CD4-positive, alpha-beta T cell treated with Interleukin-12 subunit alpha and Interleukin-12 subunit beta, for 1 hour (primary cell): ENCODE results near the gene CLASP1.
"Not testable (repeated sequence)": the region's sequence is repeated elsewhere in the genome, so short reads cannot be mapped to it uniquely, and the experiment has no call there.

ENCODE experiments used
- DNase-seq: peaks from one replicate; pipeline ENCODE4 v3.0.0-alpha.2; 2020

Gene CLASP1

DNA sequence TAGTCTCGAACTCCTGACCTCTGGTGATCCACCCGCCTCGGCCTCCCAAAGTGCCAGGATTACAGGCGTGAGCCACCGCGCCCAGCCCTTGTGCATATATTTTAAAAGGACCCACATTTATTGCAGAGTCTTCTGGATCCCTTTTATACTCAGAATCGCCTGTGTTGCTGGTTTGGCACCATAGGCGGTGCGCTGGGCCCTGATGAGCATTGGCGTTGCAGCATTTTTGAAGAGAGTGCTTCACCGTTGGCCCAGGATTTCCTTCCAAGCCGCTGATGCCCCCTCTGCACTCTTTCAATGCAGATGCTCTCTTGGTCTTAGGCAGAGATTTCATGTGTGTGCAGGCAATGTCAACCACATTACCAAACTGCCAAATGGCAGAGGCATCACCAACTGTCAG, 350.8 kb downstream of the CLASP1 start:
- no peak for DNase-seq

DNA sequence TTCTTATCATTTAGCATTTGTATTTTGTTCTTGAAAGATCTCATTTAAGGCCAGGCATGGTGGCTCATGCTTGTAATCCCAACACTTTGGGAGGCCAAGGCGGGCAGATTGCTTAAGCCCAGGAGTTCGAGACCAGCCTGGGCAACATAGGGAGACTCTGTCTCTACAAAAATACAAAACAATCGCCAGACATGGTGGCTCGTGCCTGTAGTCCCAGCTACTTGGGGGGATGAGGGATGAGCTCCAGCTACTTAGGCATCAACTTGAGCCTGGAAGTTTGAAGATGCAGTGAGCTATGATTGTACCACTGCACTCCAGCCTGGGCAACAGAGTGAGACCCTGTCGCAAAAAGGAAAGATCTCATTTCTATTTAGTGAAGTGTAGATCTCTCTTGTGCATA, 351.4 kb downstream of the CLASP1 start:
- DNase-seq = not testable (repeated sequence)

DNA sequence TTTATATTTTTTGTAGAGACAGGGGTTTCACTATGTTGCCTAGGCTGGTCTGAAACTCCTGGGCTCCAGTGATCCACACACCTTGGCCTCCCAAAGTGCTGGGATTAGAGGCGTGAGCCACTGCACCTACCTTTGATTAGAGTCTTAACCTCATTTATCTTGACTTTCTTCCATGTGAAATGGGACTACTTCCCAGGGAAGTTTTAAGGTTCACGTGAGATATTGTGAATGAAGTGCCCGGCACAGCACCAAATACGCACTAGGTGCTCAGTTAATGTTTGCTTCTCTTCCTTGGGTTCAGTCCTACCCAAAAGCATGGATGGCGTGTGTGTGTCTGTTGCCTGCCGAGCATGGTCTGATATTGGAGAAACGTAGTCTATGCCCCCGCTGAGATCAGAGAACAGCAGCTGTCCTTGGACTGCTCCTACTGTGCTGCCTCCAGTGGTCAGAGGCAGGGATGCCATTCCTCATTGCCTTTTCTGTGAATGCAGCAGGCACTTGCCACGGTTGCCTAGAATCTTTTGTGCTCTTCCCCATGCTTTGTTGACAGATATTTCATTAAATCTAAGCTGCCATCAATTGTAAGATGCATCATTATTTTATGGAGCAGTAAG, 351.9 kb downstream of the CLASP1 start:
- DNase-seq = no peak

DNA sequence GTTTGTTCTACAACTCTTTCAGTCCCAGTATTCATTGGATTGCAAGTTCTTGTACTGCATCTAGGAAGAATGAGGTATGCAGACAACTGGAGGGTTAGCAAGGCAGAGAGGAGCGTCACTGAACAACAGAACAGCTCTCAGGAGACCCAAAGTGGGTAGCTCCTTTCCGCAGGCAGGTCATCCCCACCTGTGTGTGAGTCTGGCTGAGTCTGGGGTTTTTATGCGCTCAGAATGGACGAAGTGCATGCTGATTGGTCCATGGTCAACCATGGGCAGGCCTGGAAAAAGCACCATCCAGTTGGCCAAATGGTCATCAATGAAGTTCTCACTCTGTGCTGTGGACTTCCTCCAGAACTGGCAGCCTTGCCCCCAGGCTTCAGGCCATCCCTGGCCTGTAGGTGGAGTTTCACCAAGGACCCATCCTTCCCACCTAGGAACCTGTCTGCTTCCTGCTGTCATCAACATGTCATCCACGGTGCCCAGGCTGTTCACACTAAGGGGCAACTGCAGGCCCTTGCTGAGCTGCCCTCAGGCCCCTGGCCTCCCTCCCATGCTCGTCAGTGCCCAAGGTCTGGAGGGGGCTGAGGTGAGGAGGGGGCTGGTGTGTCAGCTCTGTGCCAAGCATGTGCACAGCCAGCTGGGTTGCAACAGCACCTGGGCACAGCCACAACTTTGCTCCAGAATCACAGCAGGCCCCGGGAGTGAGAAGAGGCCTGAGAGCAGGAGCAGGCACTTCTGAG, 353.2 kb downstream of the CLASP1 start:
- no peak for DNase-seq

DNA sequence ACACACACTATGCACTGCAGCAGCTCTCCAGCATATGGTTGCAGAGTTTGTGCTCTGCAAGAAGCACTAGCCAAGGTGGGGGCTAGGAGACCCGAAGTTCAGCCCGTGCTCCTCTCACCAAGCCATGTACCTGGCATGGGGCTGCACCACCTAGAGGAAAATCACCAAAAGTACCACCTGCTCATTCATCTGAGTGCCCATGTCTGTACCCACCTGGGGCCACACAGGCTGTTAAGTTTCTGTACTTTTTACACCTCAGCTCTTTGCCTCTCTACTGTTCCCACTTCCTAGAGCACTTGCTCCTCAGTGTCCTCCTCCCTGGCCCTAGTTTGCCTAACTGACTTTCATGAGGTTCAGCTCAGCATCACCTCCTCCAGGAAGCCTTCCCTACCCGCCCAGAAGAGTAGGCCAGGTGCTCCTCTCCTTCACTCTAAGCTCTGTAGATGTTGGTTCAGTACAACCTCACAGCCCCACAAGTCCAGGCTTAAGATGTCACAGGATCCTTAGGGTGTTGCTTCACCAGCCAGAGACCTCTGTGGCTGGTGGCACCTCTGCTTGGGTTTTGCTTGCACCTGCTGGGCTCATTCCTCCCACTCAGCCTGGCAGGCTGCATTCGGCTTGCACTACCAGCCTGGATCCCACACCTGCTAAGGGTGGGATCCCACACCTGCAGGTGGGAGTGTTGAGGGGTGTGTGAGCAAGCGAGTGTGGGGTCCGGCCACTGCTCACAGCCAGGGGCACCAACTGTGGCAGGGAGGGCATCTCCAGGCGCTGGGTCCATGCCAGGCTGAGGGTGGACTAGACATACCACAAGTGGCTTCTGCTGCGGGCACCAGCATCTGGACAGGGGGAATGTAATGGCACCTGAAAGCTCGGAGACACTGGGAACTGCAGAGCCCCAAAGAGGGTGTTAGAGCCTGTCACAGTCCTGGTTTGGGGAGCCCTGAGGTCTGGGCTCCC, 354.1 kb downstream of the CLASP1 start:
- DNase-seq = no peak

DNA sequence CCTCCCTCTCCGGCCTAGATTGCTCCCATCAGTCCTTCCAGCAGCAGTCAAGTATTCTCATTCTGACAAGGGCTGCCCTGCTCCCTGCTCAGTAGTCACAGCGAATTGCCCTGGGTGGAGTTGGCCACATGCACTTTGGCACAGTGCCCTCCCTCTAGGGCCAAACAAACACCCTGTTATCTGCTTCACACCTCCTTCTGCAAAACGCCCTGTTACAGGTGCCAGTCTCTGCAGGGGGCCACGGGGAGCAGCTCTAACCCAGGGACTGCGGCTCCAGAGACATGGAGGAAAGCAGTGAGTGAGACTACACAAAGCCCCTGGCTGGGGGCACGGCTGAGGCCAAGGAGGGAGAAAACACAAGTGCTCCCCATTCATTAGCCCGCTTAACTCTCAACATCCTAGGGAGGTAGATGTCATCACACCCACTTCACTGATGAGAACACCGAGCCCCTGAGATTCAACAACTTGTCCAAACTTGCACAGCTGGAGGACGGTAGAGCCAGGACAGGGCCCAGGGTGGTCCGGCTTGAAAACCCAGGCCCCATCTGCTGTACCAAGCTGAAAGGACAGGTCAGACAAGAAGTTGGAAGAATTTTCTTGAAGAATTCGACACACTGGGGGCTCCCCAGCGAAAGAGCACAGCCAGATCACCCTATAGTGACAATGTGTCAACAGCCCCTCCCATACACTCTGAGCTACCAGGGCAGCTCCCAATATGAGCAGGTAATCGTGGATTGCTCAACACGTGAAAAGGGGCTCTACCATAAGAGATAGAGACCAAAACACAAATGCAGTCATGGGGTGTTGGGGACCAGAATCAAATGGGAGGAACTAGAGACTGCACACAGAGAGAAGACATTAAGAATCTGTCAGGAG, 355.6 kb downstream of the CLASP1 start:
- no peak for DNase-seq

DNA sequence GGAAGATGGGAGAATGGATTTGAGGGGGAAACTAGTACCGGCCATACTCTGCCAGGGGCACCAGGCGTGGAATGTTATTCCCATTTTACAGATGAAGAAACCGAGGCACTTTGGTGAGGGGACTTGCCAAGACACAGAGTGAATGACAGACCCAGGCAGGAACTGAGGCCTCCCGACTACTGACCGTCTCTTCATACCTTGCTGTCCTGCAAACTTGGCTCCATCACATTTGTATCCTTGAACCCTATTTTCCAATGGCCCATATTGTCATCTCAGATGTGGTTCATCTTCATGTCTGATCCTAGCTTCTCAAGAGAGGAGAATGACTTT, 358.0 kb downstream of the CLASP1 start:
- no peak for DNase-seq

DNA sequence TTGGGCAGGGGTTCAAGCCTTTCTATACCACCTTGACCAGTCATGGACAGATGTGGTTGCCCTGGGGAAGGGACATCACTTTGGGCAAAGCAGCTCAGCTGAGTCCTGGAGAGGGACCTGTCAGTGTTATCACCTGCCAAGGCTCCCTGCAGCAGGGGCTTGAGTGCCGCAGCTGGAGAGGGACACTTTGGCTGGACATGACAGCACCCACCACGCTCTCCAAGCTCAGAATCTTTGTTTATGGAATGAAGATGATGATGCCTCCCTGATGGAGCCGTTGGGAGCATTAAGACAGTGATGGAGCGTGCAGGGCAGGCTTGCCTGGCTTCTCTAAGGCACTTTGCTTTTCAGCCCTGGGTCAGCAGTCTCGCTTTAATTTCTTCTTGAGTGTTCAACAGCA, 360.0 kb downstream of the CLASP1 start:
- no peak for DNase-seq

DNA sequence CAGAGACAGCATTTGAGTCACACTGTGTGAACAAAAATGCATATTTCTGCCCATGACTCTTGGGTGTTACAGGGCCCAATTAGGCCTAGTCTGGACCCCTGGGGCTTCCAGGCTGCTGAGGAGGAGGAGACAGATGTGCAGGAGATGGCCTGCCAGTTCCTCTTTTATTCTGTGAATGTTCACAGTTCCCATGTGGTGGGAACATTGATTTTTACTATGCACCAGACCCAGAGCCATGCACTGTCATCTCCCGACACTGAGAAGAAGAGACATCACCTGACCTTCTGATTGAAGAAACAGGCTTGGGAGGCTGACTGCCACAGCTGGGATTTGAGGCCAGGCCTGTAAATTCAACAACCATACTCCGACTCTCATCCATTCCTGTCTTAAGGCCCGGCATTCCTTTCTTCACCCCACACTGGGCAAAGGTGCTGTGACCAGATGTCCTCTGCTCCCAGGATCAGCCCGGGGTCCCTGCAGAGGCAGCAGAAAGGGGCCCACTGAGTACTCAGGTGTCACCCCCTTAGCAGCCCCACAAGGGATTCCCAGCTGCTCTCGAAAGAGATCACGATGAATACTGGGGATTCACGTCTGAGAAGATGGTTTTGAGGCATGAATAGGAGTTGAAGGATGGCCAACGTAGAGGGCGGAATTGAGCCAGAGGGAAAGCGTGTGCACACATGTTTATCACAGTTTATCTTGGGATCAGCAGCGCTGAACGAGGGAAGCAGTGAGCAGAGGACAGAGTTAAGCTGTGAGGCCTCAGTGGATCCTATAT, 360.6 kb downstream of the CLASP1 start:
- DNase-seq = no peak

DNA sequence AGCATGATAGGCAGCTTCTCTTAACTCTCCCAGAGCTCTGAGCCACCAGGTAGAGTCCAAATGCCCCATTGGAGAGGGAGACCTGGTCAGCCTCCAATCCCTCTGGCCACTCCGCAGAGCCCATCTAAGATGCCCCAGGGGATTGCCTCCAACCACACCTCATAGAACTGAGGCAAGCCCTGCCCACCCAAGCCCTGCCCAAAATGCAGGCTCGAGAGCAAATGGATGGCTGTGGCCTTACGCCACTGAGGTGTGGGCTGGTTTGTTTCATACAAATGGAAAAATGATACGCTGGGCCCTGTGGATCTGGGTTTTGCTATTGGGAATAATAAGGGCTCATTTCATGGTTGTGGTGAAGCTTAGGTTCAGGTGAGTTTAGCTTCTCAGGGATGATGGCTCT, 361.3 kb downstream of the CLASP1 start:
- DNase-seq = no peak
